Measurements from ENCODE around the gene GARNL3. TPM values are rescaled to one million over a fixed set of nuclear protein-coding genes. Genes with fewer than 3 reads are reported as not detected.

The GARNL3 gene
- polyA plus RNA-seq = 24.0 TPM
- long read RNA-seq, donor 1, partial matches to known transcripts = 4,891 of 5,037 reads
- long read RNA-seq, donor 1, other reads (novel, unspliced or antisense) = 146 of 5,037 reads
- long read RNA-seq, donor 2, partial matches to known transcripts = 0 of 1 reads
- long read RNA-seq, donor 2, other reads (novel, unspliced or antisense) = 0 of 1 reads
- long read RNA-seq, donor 3 = 0 reads
- long read RNA-seq, donor 4 = 0 reads
- long read RNA-seq, donor 5, partial matches to known transcripts = 0 of 1 reads
- long read RNA-seq, donor 5, other reads (novel, unspliced or antisense) = 0 of 1 reads
- long read RNA-seq, donor 6, partial matches to known transcripts = 0 of 2 reads
- long read RNA-seq, donor 6, other reads (novel, unspliced or antisense) = 0 of 2 reads
- long read RNA-seq, donor 7, full-length matches to known transcripts = 3 of 4,418 reads
- long read RNA-seq, donor 7, partial matches to known transcripts = 4,243 of 4,418 reads
- long read RNA-seq, donor 7, other reads (novel, unspliced or antisense) = 172 of 4,418 reads
- long read RNA-seq, donor 8, partial matches to known transcripts = 0 of 3 reads
- long read RNA-seq, donor 8, other reads (novel, unspliced or antisense) = 0 of 3 reads
- long read RNA-seq, donor 9 = 0 reads
- long read RNA-seq, donor 10, partial matches to known transcripts = 0 of 1 reads
- long read RNA-seq, donor 10, other reads (novel, unspliced or antisense) = 0 of 1 reads
- long read RNA-seq, donor 11, partial matches to known transcripts = 0 of 2 reads
- long read RNA-seq, donor 11, other reads (novel, unspliced or antisense) = 0 of 2 reads

- DNase-seq = no peak
- Histone ChIP-seq H3K27me3 (ENCODE audit: control insufficient read depth, insufficient read depth, low read length) (no peaks in the 10 kb centered on the region), H3K36me3 (ENCODE audit: control insufficient read depth, insufficient read depth, low read length) (no peaks in the 10 kb centered on the region), H3K9me3 (ENCODE audit: control insufficient read depth, low read depth, low read length) (no peaks in the 10 kb centered on the region), H3K27ac (ENCODE audit: low read length) (no peak within 1 kb of the TSS), H3K4me3 (ENCODE audit: low read length) (no peak within 1 kb of the TSS), H3K4me1 (ENCODE audit: control insufficient read depth, insufficient read depth, low read length) (no peaks in the 10 kb centered on the region)
- WGBS (ENCODE audit: insufficient coverage, low lambda C conversion rate) = 83% methylated on average over 1 of the region's 8 CpGs
These were observed at the start of gene GARNL3 for GRCh38 chr9:127264462-127265219. Gene GARNL3, plus strand, starts transcription at chr9:127264774. Its CDS starts 104 bp downstream, at chr9:127264878.

- no peaks in the 10 kb centered on the region for H3K9me3 ChIP-seq (ENCODE audit: control insufficient read depth, low read depth, low read length)
These were observed 49.0 kb upstream of the GARNL3 start for GRCh38 chr9:127215268-127216209.

GRCh38 chr9:127216210-127216887, 48.2 kb upstream of the GARNL3 start:
- Histone ChIP-seq H3K4me1 (ENCODE audit: control insufficient read depth, insufficient read depth, low read length) (no peaks in the 10 kb centered on the region), H3K4me3 (ENCODE audit: low read length) (no peak overlapping the region), H3K36me3 (ENCODE audit: control insufficient read depth, insufficient read depth, low read length) (peaks cover 34% of the 10 kb centered on the region), H3K27me3 (ENCODE audit: control insufficient read depth, insufficient read depth, low read length) (no peaks in the 10 kb centered on the region), H3K27ac (ENCODE audit: low read length) (no peak overlapping the region), H3K9me3 (ENCODE audit: control insufficient read depth, low read depth, low read length) (no peaks in the 10 kb centered on the region)
- no peak for DNase-seq
- WGBS (ENCODE audit: insufficient coverage, low lambda C conversion rate) = 100% methylated on average over 2 of the region's 7 CpGs

More at GRCh38 chr9:127215268-127216209, 49.0 kb upstream of the GARNL3 start:
- H3K36me3 ChIP-seq (ENCODE audit: control insufficient read depth, insufficient read depth, low read length) = peaks cover 37% of the 10 kb centered on the region
- no CpG with 5 or more reads among the region's 14 CpGs for WGBS (ENCODE audit: insufficient coverage, low lambda C conversion rate)
- no peak for DNase-seq
- no peaks in the 10 kb centered on the region for H3K27me3 ChIP-seq (ENCODE audit: control insufficient read depth, insufficient read depth, low read length)
- H3K4me3 ChIP-seq (ENCODE audit: low read length) = no peak overlapping the region
- H3K27ac ChIP-seq (ENCODE audit: low read length) = no peak overlapping the region
- no peaks in the 10 kb centered on the region for H3K4me1 ChIP-seq (ENCODE audit: control insufficient read depth, insufficient read depth, low read length)

- Histone ChIP-seq H3K36me3 (ENCODE audit: control insufficient read depth, insufficient read depth, low read length) (peaks cover 34% of the 10 kb centered on the region), H3K27me3 (ENCODE audit: control insufficient read depth, insufficient read depth, low read length) (no peaks in the 10 kb centered on the region), H3K27ac (ENCODE audit: low read length) (no peak overlapping the region), H3K9me3 (ENCODE audit: control insufficient read depth, low read depth, low read length) (no peaks in the 10 kb centered on the region), H3K4me3 (ENCODE audit: low read length) (no peak overlapping the region), H3K4me1 (ENCODE audit: control insufficient read depth, insufficient read depth, low read length) (no peaks in the 10 kb centered on the region)
- no CpG with 5 or more reads among the region's 5 CpGs for WGBS (ENCODE audit: insufficient coverage, low lambda C conversion rate)
- DNase-seq = no peak
These were observed 47.7 kb upstream of the GARNL3 start for GRCh38 chr9:127216888-127217217.

- WGBS (ENCODE audit: insufficient coverage, low lambda C conversion rate) = no CpG with 5 or more reads among the region's 10 CpGs
- no peaks in the 10 kb centered on the region for H3K9me3 ChIP-seq (ENCODE audit: control insufficient read depth, low read depth, low read length)
- H3K4me1 ChIP-seq (ENCODE audit: control insufficient read depth, insufficient read depth, low read length) = peaks cover 1% of the 10 kb centered on the region
- no peaks in the 10 kb centered on the region for H3K27me3 ChIP-seq (ENCODE audit: control insufficient read depth, insufficient read depth, low read length)
- H3K36me3 ChIP-seq (ENCODE audit: control insufficient read depth, insufficient read depth, low read length) = peaks cover 30% of the 10 kb centered on the region
- DNase-seq = no peak
- no peak overlapping the region for H3K4me3 ChIP-seq (ENCODE audit: low read length)
- H3K27ac ChIP-seq (ENCODE audit: low read length) = no peak overlapping the region
These were observed 45.8 kb upstream of the GARNL3 start for GRCh38 chr9:127218818-127219217.

GRCh38 chr9:127219520-127219919, 45.1 kb upstream of the GARNL3 start:
- H3K4me1 ChIP-seq (ENCODE audit: control insufficient read depth, insufficient read depth, low read length) = peaks cover 4% of the 10 kb centered on the region
- no peak overlapping the region for H3K4me3 ChIP-seq (ENCODE audit: low read length)
- H3K27me3 ChIP-seq (ENCODE audit: control insufficient read depth, insufficient read depth, low read length) = no peaks in the 10 kb centered on the region
- no peaks in the 10 kb centered on the region for H3K9me3 ChIP-seq (ENCODE audit: control insufficient read depth, low read depth, low read length)
- H3K36me3 ChIP-seq (ENCODE audit: control insufficient read depth, insufficient read depth, low read length) = peaks cover 30% of the 10 kb centered on the region
- H3K27ac ChIP-seq (ENCODE audit: low read length) = no peak overlapping the region
- DNase-seq = no peak
- no CpG with 5 or more reads among the region's 6 CpGs for WGBS (ENCODE audit: insufficient coverage, low lambda C conversion rate)

- no peaks in the 10 kb centered on the region for H3K27me3 ChIP-seq (ENCODE audit: control insufficient read depth, insufficient read depth, low read length)
- peaks cover 13% of the 10 kb centered on the region for H3K4me1 ChIP-seq (ENCODE audit: control insufficient read depth, insufficient read depth, low read length)
- peaks cover 14% of the 10 kb centered on the region for H3K36me3 ChIP-seq (ENCODE audit: control insufficient read depth, insufficient read depth, low read length)
- no CpG with 5 or more reads among the region's 2 CpGs for WGBS (ENCODE audit: insufficient coverage, low lambda C conversion rate)
- H3K9me3 ChIP-seq (ENCODE audit: control insufficient read depth, low read depth, low read length) = no peaks in the 10 kb centered on the region
- no peak overlapping the region for H3K4me3 ChIP-seq (ENCODE audit: low read length)
- H3K27ac ChIP-seq (ENCODE audit: low read length) = no peak overlapping the region
- no peak for DNase-seq
These were observed 42.9 kb upstream of the GARNL3 start for GRCh38 chr9:127221695-127222094.

- no peaks in the 10 kb centered on the region for H3K27me3 ChIP-seq (ENCODE audit: control insufficient read depth, insufficient read depth, low read length)
- H3K36me3 ChIP-seq (ENCODE audit: control insufficient read depth, insufficient read depth, low read length) = peaks cover 12% of the 10 kb centered on the region
- no peak overlapping the region for H3K27ac ChIP-seq (ENCODE audit: low read length)
- 84% methylated on average over 5 of the region's 15 CpGs for WGBS (ENCODE audit: insufficient coverage, low lambda C conversion rate)
- no peak for DNase-seq
- H3K9me3 ChIP-seq (ENCODE audit: control insufficient read depth, low read depth, low read length) = no peaks in the 10 kb centered on the region
- H3K4me1 ChIP-seq (ENCODE audit: control insufficient read depth, insufficient read depth, low read length) = peaks cover 13% of the 10 kb centered on the region
- no peak overlapping the region for H3K4me3 ChIP-seq (ENCODE audit: low read length)
These were observed 42.0 kb upstream of the GARNL3 start for GRCh38 chr9:127222388-127223095.

GRCh38 chr9:127223266-127223665, 41.3 kb upstream of the GARNL3 start:
- H3K27me3 ChIP-seq (ENCODE audit: control insufficient read depth, insufficient read depth, low read length) = no peaks in the 10 kb centered on the region
- no peak overlapping the region for H3K27ac ChIP-seq (ENCODE audit: low read length)

More at GRCh38 chr9:127223266-127223665, 41.3 kb upstream of the GARNL3 start:
- 83% methylated on average over 1 of the region's 4 CpGs for WGBS (ENCODE audit: insufficient coverage, low lambda C conversion rate)
- Histone ChIP-seq H3K4me3 (ENCODE audit: low read length) (no peak overlapping the region), H3K36me3 (ENCODE audit: control insufficient read depth, insufficient read depth, low read length) (peaks cover 12% of the 10 kb centered on the region), H3K9me3 (ENCODE audit: control insufficient read depth, low read depth, low read length) (no peaks in the 10 kb centered on the region), H3K4me1 (ENCODE audit: control insufficient read depth, insufficient read depth, low read length) (peaks cover 13% of the 10 kb centered on the region)
- DNase-seq = no peak

All from large intestine (tissue), 12 donors.